GM12878 (cell line): ENCODE measurements around the gene TGFBRAP1. TPM values are rescaled to one million over a fixed set of nuclear protein-coding genes. Genes with fewer than 3 reads are reported as not detected.
"Not testable (repeated sequence)": the region's sequence is repeated elsewhere in the genome, so short reads cannot be mapped to it uniquely, and the experiment has no call there.

ENCODE experiments used
- ATAC-seq: fragments of 200-7000 bp; cut with Tn5 transposase; 3 replicates; pipeline ENCODE4 v1.9.1; 2020; ENCODE audit warnings: mild to moderate bottlenecking, moderate library complexity
- BruUV-seq: library from RNA; stranded (reverse); fragments of 400-500 nt; replicated peaks from 2 replicates; lab custom pipeline; 2021; lab: Mats Ljungman, UMichigan
- CTCF ChIA-PET: fragments of 300-600 bp; sonication (Branson Sonifier 250); formaldehyde crosslinking; extraction: SDS; loops from one replicate; lab custom pipeline; 2021; ENCODE audit warnings: inconsistent platforms; lab: Yijun Ruan, JAX
- POLR2A ChIA-PET: fragments of 350-600 bp; formaldehyde crosslinking; extraction: SDS; loops from one replicate; lab custom pipeline; 2021; ENCODE audit warnings: inconsistent platforms; lab: Charles Lee
- RAD21 ChIA-PET: fragments of 300-600 bp; sonication (Branson Sonifier 250); formaldehyde crosslinking; loops from one replicate; lab custom pipeline; 2023; ENCODE audit warnings: antibody characterized with exemption; ENCODE audit not compliant: unreplicated experiment; lab: Charles Lee
- SMC1A ChIA-PET: fragments of 300-600 bp; sonication (Branson Sonifier 250); formaldehyde crosslinking; loops from one replicate; lab custom pipeline; 2023; ENCODE audit not compliant: unreplicated experiment, uncharacterized antibody; lab: Charles Lee
- DNase-seq: peaks from one replicate; pipeline ENCODE4 v3.0.0-alpha.2; 2011; ENCODE audit warnings: low read depth, low spot score
- FAIRE-seq: peaks from 3 replicates; lab custom pipeline; 2011; peaks lifted over from hg19 to GRCh38; lab: Jason Lieb, UNC
- H2AFZ ChIP-seq: 2 replicates; pipeline ENCODE4 v1.6.0; 2011; ENCODE audit warnings: low read depth, low read length, control low read depth; ENCODE audit not compliant: control insufficient read depth
- H3K27ac ChIP-seq: 2 replicates; pipeline ENCODE4 v1.5.1; 2011; ENCODE audit warnings: control low read depth; ENCODE audit not compliant: control insufficient read depth, insufficient read depth
- H3K27me3 ChIP-seq, 2 experiments: replicated peaks in 1 of 2; 2 replicates each; pipeline versions ENCODE4 v1.6.0 to v1.6.1; 2011; ENCODE audit warnings: low read length in 1 of 2; ENCODE audit not compliant: control insufficient read depth in 2 of 2, insufficient read depth in 2 of 2
- H3K36me3 ChIP-seq, 2 experiments: 2 replicates each; pipeline ENCODE4 v1.5.1; 2011; ENCODE audit warnings: low read length in 1 of 2; ENCODE audit not compliant: control insufficient read depth in 2 of 2, insufficient read depth in 2 of 2
- H3K4me1 ChIP-seq: 2 replicates; pipeline ENCODE4 v1.6.1; 2011; ENCODE audit warnings: mild to moderate bottlenecking, low read length, moderate library complexity, mixed read lengths; ENCODE audit not compliant: control insufficient read depth, insufficient read depth
- H3K4me2 ChIP-seq: 2 replicates; pipeline ENCODE4 v1.6.0; 2011; ENCODE audit warnings: control low read depth; ENCODE audit not compliant: control insufficient read depth, insufficient read depth
- H3K4me3 ChIP-seq: fragments of 200-600 bp; sonication (generic); 2 replicates; pipeline ENCODE4 v1.5.1; 2016
- H3K79me2 ChIP-seq: 2 replicates; pipeline ENCODE4 v1.6.0; 2011; ENCODE audit warnings: low read length; ENCODE audit not compliant: control insufficient read depth, insufficient read depth
- H3K9ac ChIP-seq: 2 replicates; pipeline ENCODE4 v1.8.0; 2011; ENCODE audit warnings: low read length, control low read depth, mixed read lengths; ENCODE audit not compliant: control insufficient read depth, insufficient read depth
- H3K9me3 ChIP-seq: replicated peaks from 3 replicates; pipeline ENCODE4 v1.5.1; 2011; ENCODE audit warnings: mild to moderate bottlenecking, low read length; ENCODE audit not compliant: control insufficient read depth, insufficient read depth
- H4K20me1 ChIP-seq: 2 replicates; pipeline ENCODE4 v1.6.0; 2011; ENCODE audit not compliant: control insufficient read depth, insufficient read depth
- WGBS: methylation state at CpG from one replicate; pipeline ENCODE4 v1.1.6; 2016; ENCODE audit warnings: low lambda C conversion rate; ENCODE audit not compliant: insufficient replicate concordance, insufficient coverage; ENCODE audit errors: missing lambda C conversion rate; 5-methylcytosine and 5-hydroxymethylcytosine counted together
- in situ Hi-C: fragments of 300-500 bp; cut with MboI; formaldehyde crosslinking; loops from 9 replicates; pipeline ENCODE4 v1.14.3; 2018; ENCODE audit warnings: mixed read lengths
- intact Hi-C: fragments of 100-400 bp; cut with micrococcal nuclease; formaldehyde crosslinking; loops from one replicate; pipeline ENCODE4 v1.14.2; 2022; ENCODE audit not compliant: unreplicated experiment
- polyA plus RNA-seq, 11 experiments: library from polyadenylated mRNA; depleted of rRNA in 4 of 11; unstranded in 6 of 11; stranded (reverse) in 5 of 11; fragments of >200 nt; fragmentation: Nextera tagmentation in 4 of 11; fragmentation: Illumina TruSeq in 1 of 11; extraction: Ambion mirVana in 4 of 11; extraction: Trizol in 1 of 11; gene quantifications; 1 replicate in 1 of 11; 2 replicates in 10 of 11; pipeline versions ENCODE4 v1.2.1 to v1.2.3, GENCODE V29; 2011 to 2016; ENCODE audit warnings: inconsistent platforms in 2 of 11, missing spikeins in 2 of 11, low read depth in 1 of 11
- total RNA-seq, 4 experiments: library from RNA; depleted of rRNA in 3 of 4; stranded (reverse); fragments of >200 nt in 3 of 4; fragmentation: Illumina TruSeq in 1 of 4; extraction: Trizol in 1 of 4; gene quantifications; 2 replicates each; pipeline versions ENCODE4 v1.2.1 to v1.2.3, GENCODE V29; 2013 to 2021
- TF ChIP-seq, protein P1 (sequence below): IDR thresholded peaks from 2 replicates; pipeline ENCODE4 v1.6.1; 2012; ENCODE audit warnings: improper control_type of control experiment, low read depth, low read length; ENCODE audit not compliant: insufficient replicate concordance

The TGFBRAP1 gene
- total and polyA plus RNA-seq, 10 of the 15 experiments (the other 5 are each of a cell fraction or from before 2014, with no cell fraction given) = 7.9 to 37.4 (median 23.7) TPM

DNA sequence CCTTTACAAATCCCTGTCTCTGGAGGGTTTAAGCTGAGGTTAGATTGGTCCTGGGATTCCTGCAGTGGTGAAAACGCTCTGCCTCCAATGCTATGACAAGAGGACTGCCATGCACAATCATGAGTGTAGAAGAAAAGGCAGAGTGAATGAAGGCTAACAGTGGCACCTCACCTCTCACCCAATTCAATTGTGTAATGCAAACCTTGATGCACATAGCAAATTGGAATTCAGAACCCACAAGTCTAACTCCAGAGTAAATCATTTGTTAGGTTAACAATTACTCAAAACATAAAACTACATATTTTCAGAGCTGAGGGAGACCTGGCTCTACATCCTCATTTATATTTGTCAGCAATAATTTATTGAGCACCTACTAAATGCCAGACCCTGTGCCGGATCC, 1.8 kb downstream of the TGFBRAP1 start (continued):
- TF ChIP-seq, protein P1, sequence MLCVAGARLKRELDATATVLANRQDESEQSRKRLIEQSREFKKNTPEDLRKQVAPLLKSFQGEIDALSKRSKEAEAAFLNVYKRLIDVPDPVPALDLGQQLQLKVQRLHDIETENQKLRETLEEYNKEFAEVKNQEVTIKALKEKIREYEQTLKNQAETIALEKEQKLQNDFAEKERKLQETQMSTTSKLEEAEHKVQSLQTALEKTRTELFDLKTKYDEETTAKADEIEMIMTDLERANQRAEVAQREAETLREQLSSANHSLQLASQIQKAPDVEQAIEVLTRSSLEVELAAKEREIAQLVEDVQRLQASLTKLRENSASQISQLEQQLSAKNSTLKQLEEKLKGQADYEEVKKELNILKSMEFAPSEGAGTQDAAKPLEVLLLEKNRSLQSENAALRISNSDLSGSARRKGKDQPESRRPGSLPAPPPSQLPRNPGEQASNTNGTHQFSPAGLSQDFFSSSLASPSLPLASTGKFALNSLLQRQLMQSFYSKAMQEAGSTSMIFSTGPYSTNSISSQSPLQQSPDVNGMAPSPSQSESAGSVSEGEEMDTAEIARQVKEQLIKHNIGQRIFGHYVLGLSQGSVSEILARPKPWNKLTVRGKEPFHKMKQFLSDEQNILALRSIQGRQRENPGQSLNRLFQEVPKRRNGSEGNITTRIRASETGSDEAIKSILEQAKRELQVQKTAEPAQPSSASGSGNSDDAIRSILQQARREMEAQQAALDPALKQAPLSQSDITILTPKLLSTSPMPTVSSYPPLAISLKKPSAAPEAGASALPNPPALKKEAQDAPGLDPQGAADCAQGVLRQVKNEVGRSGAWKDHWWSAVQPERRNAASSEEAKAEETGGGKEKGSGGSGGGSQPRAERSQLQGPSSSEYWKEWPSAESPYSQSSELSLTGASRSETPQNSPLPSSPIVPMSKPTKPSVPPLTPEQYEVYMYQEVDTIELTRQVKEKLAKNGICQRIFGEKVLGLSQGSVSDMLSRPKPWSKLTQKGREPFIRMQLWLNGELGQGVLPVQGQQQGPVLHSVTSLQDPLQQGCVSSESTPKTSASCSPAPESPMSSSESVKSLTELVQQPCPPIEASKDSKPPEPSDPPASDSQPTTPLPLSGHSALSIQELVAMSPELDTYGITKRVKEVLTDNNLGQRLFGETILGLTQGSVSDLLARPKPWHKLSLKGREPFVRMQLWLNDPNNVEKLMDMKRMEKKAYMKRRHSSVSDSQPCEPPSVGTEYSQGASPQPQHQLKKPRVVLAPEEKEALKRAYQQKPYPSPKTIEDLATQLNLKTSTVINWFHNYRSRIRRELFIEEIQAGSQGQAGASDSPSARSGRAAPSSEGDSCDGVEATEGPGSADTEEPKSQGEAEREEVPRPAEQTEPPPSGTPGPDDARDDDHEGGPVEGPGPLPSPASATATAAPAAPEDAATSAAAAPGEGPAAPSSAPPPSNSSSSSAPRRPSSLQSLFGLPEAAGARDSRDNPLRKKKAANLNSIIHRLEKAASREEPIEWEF = no peak

DNA sequence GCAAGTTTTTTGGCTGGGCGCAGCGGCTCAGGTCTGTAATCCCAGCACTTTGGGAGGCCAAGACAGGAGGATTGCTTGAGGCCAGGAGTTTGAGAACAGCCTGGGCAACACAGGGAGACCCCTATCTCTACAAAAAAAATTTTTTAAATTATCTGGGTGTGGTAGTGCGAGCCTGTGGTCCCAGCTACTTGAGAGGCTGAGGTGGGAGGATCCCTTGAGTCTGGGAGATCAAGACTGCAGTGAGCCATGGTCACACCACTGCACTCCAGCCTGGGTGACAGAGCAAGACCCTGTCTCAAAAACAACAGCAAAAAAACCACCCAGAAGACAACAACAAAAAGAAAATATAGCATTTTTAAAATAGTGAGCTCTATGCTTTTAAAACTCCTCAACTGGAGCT, 2.3 kb downstream of the TGFBRAP1 start:
- Histone ChIP-seq H3K79me2 (peaks cover 79% of the 10 kb centered on the region), H3K4me1 (peaks cover 25% of the 10 kb centered on the region), H3K9ac (peak overlapping the region; percentile 28; the same call in 1 of the 2 replicates), H3K4me2 (peak overlapping the region; percentile 99), H3K4me3 (0 out of 2 replicates have a peak overlapping the region, but pooled peaks have one; percentile 88)
- BruUV-seq, H3K9me3 ChIP-seq, H4K20me1 ChIP-seq, H3K27ac ChIP-seq, H2AFZ ChIP-seq, intact Hi-C loops, H3K27me3 ChIP-seq, FAIRE-seq, H3K36me3 ChIP-seq, in situ Hi-C loops, DNase-seq, ATAC-seq: not testable (repeated sequence)
- 81% methylated on average over 3 of the region's 3 CpGs for WGBS
- SMC1A ChIA-PET = interaction anchor here (1.2 to 5.0 kb wide), 4 partner anchors 10 to 44 kb away, joined by 5 to 25 read pairs (median 6); partner anchors contain the start of gene C2orf49
- CTCF ChIA-PET = interaction anchor here (1.5 kb wide), 1 partner anchor 11 kb away, joined by 4 read pairs; the partner anchor contains the start of gene C2orf49
- POLR2A ChIA-PET = interaction anchor here (1.3 to 2.0 kb wide), 3 partner anchors 10 to 12 kb away, joined by 4 to 12 read pairs (median 5); partner anchors contain the start of gene C2orf49
- RAD21 ChIA-PET = interaction anchor here (1.9 to 2.2 kb wide), 2 partner anchors 10 to 39 kb away, joined by 8 to 9 read pairs; partner anchors contain the start of gene C2orf49
